Activated naive CD4-positive, alpha-beta T cell treated with anti-CD3 and anti-CD28 coated beads, Interleukin-2, amount 10 ng/mL, durations not matched to agents 7 days and 5 days (primary cell): ENCODE data around the gene CDK11A.
"Not testable (repeated sequence)": the region's sequence is repeated elsewhere in the genome, so short reads cannot be mapped to it uniquely, and the experiment has no call there.

ENCODE experiments used
- CTCF ChIA-PET: fragments of 350-600 bp; sonication (Branson Sonifier 250); formaldehyde crosslinking; loops from one replicate; lab custom pipeline; 2021; ENCODE audit warnings: antibody characterized with exemption; lab: Charles Lee
- DNase-seq: peaks from one replicate; pipeline ENCODE4 v3.0.0-alpha.2; 2020
- H3K27ac Mint-ChIP-seq: one replicate; pipeline ENCODE4 v1.8.0; 2021; ENCODE audit warnings: mild to moderate bottlenecking, moderate library complexity, mixed read lengths
- H3K27me3 Mint-ChIP-seq: one replicate; pipeline ENCODE4 v1.8.0; 2021; ENCODE audit warnings: mild to moderate bottlenecking, mixed read lengths
- H3K36me3 Mint-ChIP-seq: one replicate; pipeline ENCODE4 v1.8.0; 2021; ENCODE audit warnings: mixed read lengths
- H3K4me1 Mint-ChIP-seq: one replicate; pipeline ENCODE4 v1.8.0; 2021; ENCODE audit warnings: mixed read lengths
- H3K4me3 Mint-ChIP-seq: one replicate; pipeline ENCODE4 v1.8.0; 2021; ENCODE audit warnings: mild to moderate bottlenecking, moderate library complexity, mixed read lengths
- H3K9me3 Mint-ChIP-seq: one replicate; pipeline ENCODE4 v1.8.0; 2021; ENCODE audit warnings: mixed read lengths

The CDK11A gene

DNA sequence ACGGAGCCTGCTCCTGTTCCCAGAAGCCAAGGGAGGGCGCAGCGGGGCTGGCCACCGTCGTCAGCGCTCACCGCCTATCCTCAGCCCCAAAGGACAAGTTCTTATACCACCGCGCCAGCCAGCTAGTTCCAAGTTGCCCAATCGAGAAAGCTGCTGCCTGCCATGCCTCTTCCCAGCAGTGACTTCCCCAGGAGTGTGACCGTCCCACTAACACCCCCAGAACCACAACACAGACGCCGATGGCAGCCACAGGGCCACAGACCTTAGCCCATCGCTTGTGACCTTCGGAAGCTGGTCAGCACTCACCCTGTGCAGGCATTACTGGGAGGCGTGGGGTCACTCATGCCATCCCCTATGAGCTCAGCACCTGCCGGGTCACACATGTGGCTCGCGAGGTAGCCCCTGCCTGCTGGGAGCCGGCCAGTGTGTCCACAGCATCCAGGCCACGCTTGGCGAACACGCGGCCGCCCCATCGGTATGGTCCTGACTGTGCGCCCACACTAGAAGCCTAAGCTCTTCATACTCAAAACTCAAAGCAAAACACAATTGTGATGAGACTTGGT, 34.0 kb upstream of the CDK11A start:
- CTCF ChIA-PET, result no interaction called here
- peak overlapping the region; percentile 14 for H3K27ac Mint-ChIP-seq

DNA sequence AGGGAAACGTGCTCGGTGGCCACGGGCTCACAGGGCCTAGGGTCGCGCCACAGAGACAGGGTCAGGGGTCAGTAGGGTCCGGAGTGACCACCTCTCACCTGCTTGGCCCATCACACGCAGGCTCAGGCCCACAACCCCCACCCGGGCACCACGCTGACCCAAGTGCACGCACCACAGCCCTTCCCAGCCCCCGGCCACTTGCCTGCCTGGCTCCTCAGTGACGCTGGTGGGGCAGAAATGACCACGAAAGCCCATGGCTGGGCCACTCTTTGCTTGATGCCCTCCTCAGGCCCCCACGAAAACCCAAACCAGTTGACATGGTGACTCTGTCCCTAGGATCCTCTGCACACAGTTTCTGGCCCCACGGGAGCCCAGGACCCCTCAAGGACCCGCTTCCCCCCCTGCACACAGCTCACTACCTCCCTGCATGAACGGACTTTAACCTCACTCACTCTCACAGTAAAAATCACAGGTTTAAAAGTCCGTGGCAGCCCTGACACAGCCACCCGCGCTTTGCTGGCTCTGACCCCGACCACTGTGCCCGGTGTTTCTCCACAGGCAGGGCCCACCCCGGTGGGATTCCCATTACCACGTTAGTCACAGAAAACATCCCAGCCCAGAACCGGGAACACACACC, 33.4 kb upstream of the CDK11A start:
- Mint-ChIP-seq H3K36me3 (peaks cover 25% of the 10 kb centered on the region), H3K4me1 (no peaks in the 10 kb centered on the region), H3K27ac (peak overlapping the region; percentile 14), H3K9me3 (no peaks in the 10 kb centered on the region), H3K4me3 (no peak overlapping the region), H3K27me3 (no peaks in the 10 kb centered on the region)
- DNase-seq, result no peak
- CTCF ChIA-PET, result no interaction called here

More for the DNA sequence above, 34.0 kb upstream of the CDK11A start:
- Mint-ChIP-seq H3K36me3 (peaks cover 28% of the 10 kb centered on the region), H3K4me1 (no peaks in the 10 kb centered on the region), H3K27me3 (no peaks in the 10 kb centered on the region), H3K9me3 (no peaks in the 10 kb centered on the region), H3K4me3 (no peak overlapping the region)
- DNase-seq, result no peak

DNA sequence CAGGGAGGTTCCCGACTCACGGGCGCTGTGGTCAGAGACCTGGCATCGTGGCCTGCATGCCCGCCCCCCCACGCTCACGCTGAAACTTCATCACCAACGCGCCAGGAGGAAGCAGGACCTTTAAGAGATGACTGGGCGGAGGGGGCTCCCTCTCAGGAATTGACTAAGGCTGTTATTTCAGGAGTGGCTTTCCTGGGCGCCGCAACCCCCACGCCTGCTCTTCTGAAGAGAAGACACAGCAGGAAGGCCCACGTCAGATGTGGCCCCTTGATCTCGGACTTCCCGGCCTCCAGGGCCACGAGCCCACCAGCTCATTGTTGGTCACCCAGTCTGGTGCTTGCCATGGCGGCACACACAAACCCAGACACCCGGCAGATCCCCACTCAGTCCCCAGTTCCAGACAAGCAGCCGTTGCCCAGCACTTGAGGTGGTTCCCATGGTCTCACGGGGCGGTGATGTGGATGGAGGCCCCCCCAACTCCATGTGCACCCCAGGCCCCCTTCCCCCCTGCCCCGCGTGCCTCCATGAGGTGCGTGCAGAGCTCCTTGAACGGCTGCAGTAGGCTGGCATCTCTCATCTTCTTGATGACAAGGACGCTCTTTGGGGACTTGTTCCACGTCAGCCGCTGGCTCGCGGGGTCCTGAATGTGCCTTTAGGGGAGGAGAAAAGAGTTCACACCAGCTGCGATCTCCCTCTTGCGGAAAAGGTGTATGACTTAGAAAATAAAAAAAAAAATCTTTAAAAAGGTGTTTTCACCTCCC, 32.7 kb upstream of the CDK11A start:
- H3K36me3 Mint-ChIP-seq, result peaks cover 20% of the 10 kb centered on the region
- DNase-seq, result no peak
- no peaks in the 10 kb centered on the region for H3K4me1 Mint-ChIP-seq
- no peaks in the 10 kb centered on the region for H3K27me3 Mint-ChIP-seq
- no peak overlapping the region for H3K4me3 Mint-ChIP-seq
- H3K27ac Mint-ChIP-seq, result no peak overlapping the region
- no peaks in the 10 kb centered on the region for H3K9me3 Mint-ChIP-seq
- CTCF ChIA-PET, result no interaction called here

DNA sequence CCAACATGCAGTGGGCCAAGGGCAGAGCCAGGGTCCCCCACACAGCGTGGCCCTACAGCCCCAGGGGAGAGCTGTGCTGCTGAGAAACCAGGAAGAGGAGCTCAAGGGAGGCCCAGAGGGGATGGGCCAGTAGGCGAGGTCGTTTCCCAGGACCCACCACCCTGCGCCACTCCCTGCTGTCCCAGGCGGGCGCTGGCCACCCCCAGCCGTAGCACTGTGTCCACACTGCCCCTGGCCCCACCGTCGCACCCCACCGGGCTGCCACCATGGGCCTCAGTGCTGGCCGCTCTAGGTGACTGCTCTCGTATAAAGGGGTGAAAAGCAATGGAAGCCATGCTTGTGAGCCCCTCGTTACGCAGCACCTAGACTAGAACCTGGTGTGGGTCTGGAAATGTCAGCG, 31.7 kb upstream of the CDK11A start:
- CTCF ChIA-PET, result no interaction called here
- Mint-ChIP-seq H3K4me1 (no peaks in the 10 kb centered on the region), H3K27me3 (no peaks in the 10 kb centered on the region)

DNA sequence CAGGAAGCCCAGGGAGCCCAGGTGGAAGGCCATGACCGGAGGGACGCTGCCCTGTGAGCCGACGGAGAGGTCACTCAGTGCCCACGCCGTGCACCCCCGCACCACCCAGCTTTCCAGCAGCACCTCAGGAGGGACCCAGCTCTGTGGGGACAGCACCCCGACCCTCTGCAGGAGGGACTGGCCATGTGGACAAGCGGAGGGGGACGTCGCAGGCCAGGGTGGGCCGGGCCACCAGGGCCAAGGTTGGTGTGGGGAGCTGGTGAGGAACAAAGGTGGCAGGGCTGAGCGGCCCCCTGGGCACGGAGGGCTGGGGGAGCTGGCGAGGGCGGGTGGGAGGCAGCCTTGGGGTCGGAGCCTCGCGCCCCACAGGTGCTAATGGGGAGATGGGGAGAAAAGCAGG, 31.3 kb upstream of the CDK11A start:
- no peak for DNase-seq
- CTCF ChIA-PET, result no interaction called here
- Mint-ChIP-seq H3K4me3 (no peak overlapping the region), H3K4me1 (no peaks in the 10 kb centered on the region), H3K9me3 (no peaks in the 10 kb centered on the region), H3K36me3 (peaks cover 13% of the 10 kb centered on the region), H3K27me3 (no peaks in the 10 kb centered on the region), H3K27ac (no peak overlapping the region)

More for the DNA sequence above, 31.7 kb upstream of the CDK11A start:
- DNase-seq, result no peak
- no peaks in the 10 kb centered on the region for H3K9me3 Mint-ChIP-seq
- peaks cover 14% of the 10 kb centered on the region for H3K36me3 Mint-ChIP-seq
- H3K27ac Mint-ChIP-seq, result no peak overlapping the region
- H3K4me3 Mint-ChIP-seq, result no peak overlapping the region

DNA sequence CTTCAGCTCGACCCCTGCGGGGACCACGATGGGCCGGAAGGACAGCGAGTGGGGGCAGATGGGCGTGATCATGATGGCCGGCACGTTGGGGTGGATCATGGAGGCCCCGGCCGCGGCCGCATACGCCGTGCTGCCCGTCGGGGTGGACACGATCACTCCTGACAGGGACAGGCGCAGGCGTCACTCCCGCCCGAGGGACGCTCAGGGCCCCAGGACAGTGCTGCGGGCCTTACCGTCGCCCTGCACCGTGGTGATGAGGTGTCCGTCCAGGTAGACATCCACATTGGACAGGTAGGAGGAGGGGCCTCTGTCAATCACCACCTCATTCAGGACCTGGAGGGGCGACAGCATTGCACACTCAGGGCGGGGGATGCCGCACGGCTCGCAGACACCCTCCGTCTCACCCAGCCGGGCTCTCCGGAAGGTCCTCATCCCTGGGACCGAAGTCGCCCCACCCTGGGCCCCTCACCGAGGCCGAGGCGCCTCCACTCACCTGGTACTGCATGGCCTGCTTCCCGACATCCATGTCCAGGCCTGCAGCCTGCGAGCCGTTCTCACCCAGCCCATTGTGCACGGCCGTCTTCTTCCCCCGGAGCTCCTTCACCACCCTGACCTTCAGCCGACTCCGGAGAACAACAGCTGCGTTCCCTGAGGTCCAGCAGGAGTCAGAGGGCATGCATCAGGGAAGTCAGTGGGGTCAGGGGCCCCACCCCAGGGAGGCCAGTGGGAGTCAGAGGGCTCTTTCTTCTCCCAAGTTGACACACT, 30.1 kb upstream of the CDK11A start:
- CTCF ChIA-PET, result no interaction called here

DNA sequence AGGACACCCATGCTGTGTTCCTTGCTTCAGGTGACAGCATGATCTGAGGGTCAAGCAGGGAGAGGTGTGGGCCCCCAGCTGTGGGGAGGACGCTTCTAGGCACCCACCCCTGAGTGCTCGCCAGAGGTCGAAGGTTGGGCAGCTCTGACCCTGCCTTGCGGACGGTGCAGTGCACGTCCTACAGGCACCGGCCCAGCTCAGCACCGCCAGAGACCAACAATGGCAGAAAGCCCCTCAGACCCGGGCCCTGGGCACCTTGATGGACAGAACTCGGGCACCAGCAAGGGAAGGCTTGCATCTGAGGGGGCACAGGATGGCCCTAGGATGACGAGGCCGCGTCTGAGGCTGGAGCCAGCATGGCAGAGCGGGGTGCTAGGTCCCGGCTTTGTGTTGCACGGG, 29.4 kb upstream of the CDK11A start:
- no peaks in the 10 kb centered on the region for H3K9me3 Mint-ChIP-seq
- no peak overlapping the region for H3K4me3 Mint-ChIP-seq
- H3K4me1 Mint-ChIP-seq, result peaks cover 3% of the 10 kb centered on the region
- H3K36me3 Mint-ChIP-seq, result peaks cover 10% of the 10 kb centered on the region
- DNase-seq, result no peak
- no peaks in the 10 kb centered on the region for H3K27me3 Mint-ChIP-seq
- no peak overlapping the region for H3K27ac Mint-ChIP-seq
- CTCF ChIA-PET, result no interaction called here

More for the DNA sequence above, 30.1 kb upstream of the CDK11A start:
- no peak for DNase-seq
- Mint-ChIP-seq H3K27me3 (no peaks in the 10 kb centered on the region), H3K4me1 (peaks cover 2% of the 10 kb centered on the region), H3K27ac (peak overlapping the region; percentile 37), H3K36me3 (peaks cover 10% of the 10 kb centered on the region), H3K9me3 (no peaks in the 10 kb centered on the region), H3K4me3 (no peak overlapping the region)

DNA sequence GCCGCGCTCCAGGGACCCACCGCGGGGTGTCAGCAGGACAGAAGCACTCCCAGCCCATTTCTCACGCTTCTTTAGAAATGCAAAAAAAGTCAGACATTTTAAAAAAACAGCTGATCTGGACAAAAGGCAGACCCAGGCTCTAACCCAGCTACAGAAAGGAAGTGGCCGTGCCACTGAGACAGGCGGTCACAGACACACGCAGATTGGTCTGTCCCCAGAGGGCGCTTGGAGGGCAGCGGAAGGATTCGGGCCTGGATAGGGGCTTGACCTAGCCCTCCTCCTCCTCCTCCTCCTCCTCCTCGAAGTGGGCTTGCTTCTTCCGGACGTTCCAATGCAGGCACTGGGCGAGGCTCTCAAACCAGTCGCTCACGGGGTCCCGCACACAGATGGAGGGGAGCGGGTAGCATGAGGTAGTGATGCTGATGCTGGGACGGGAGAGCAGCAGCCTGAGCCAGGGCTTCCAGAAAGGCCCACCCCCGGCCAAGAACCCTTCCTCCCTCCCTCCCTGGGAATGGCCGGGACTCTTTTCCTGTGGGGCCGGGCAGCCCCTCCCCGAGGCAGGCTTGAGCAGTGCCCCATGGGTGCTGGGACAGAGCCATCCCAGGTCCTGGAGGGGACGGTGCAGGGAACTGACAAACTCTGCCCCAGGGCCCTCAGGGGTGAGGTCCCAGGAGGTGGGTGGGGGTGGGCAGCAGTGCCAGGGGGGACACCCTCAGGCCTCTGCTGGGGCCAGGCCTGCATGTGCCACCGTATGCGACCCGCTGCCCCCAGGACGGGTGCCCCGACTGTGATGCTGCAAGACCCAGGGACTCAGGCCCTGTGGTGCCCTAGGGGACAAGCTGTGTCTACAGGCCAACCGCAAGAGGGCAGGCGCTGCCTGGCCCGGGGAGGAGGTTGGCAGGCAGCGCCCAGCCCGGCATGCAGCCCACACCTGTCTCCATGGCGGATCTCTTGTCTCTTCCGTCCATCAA, 28.8 kb upstream of the CDK11A start:
- H3K27ac Mint-ChIP-seq, result no peak overlapping the region
- CTCF ChIA-PET, result no interaction called here
- H3K9me3 Mint-ChIP-seq, result no peaks in the 10 kb centered on the region
- H3K4me3 Mint-ChIP-seq, result no peak overlapping the region
- no peak for DNase-seq
- peaks cover 7% of the 10 kb centered on the region for H3K4me1 Mint-ChIP-seq
- no peaks in the 10 kb centered on the region for H3K27me3 Mint-ChIP-seq
- H3K36me3 Mint-ChIP-seq, result peaks cover 10% of the 10 kb centered on the region

DNA sequence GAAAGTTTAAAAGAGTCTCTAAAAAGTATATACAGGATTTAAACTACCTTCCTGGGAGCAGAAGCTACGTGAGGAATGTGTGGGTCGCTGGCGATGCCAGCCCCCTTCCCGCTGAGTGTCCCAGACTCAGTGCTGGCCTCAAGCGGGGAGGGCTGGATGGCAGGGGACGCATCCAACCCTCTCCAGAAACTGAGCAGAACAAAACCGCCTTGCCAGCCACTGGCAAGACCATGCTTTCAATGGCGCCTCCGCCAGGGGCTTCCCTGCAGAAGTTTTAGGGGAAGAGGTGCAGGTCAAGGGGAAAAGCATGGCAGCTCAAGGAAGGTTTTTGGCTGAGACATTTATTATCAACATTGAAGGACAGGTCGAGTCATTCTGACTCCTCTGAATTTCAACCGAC, 28.0 kb upstream of the CDK11A start:
- H3K4me3 Mint-ChIP-seq, result no peak overlapping the region
- CTCF ChIA-PET, result no interaction called here
- peaks cover 7% of the 10 kb centered on the region for H3K4me1 Mint-ChIP-seq
- DNase-seq, result no peak
- no peaks in the 10 kb centered on the region for H3K9me3 Mint-ChIP-seq
- H3K27ac Mint-ChIP-seq, result no peak overlapping the region
- no peaks in the 10 kb centered on the region for H3K27me3 Mint-ChIP-seq
- peaks cover 6% of the 10 kb centered on the region for H3K36me3 Mint-ChIP-seq

DNA sequence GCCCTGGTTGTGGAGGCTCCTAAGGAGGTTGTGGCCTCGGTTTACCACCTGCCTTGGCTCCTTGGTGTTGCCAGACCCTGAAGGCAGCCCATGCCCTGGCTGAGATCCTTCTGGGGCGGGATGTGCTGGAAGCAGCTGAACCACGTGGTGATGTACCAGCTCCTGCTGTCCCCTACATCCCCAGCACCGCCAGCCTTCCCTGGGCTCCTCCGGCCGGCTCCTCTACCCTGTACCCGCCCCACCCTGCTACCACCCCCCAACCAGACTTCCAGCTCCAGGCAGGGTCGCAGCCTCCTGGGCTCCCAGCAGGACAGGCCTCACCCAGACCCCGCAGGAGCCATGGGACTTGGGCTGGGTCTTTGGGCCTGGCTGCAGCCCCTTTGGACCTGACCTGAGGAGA, 25.8 kb upstream of the CDK11A start:
- H3K27me3 Mint-ChIP-seq, H3K27ac Mint-ChIP-seq, H3K4me1 Mint-ChIP-seq, H3K9me3 Mint-ChIP-seq, H3K4me3 Mint-ChIP-seq, H3K36me3 Mint-ChIP-seq, CTCF ChIA-PET, DNase-seq: not testable (repeated sequence)

DNA sequence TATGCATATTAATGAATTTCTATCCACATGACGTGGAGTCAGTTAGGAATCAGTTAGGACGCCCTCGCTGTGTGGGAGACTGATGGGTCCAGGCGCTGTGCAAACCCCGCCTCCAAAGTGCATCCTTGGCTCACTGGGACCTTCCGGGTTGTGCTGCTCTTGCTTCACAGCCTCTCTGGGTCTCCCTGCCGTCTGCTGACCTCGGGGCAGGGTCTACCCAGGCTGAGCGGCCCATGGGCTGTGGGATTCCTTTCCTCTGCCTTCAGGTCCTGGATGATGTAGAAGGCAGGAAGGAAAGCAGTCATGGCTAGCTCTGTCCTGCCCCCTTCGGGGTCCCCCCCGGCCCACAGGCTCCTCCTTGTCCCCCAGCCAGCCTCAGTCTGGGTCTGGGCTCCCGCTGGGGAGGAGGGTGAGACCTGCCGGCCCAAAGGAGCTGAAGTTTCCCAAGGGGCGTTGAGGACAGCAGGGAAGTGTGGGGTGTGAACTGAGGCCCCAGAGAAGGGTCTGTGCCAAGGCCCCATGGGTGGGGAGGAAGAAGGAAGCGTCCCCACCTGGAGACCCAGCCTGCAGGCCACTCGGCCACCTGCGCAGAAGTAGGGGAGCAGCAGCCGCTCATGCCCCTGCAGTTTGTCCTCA, 24.6 kb upstream of the CDK11A start:
- Mint-ChIP-seq H3K27ac (no peak overlapping the region), H3K9me3 (no peaks in the 10 kb centered on the region), H3K27me3 (no peaks in the 10 kb centered on the region), H3K36me3 (peaks cover 3% of the 10 kb centered on the region), H3K4me1 (peaks cover 7% of the 10 kb centered on the region), H3K4me3 (peak overlapping the region; percentile 11)
- no peak for DNase-seq
- CTCF ChIA-PET, result interaction anchor here (1.4 kb wide), 1 partner anchor 157 kb away, joined by 4 read pairs; no protein-coding TSS in a partner anchor

DNA sequence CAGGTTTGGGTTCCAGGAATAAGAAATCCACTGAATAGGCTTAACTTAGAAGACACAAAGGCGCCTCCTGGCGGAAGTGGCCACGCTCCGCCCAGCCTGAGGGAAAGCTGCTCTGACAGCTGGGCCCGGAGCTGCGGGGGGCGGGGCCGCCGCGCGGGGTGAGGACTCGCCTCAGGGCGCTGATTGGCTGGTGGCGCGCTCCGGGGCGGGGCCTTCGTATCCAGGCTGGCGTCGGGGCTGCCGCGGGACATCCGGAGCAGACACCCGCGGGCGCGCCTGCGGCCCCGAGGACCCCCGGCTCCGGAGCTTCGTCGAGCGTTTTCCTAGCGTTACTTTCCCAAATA, 22.4 kb upstream of the CDK11A start:
- H3K27me3 Mint-ChIP-seq, H3K27ac Mint-ChIP-seq, H3K36me3 Mint-ChIP-seq, DNase-seq, CTCF ChIA-PET, H3K4me1 Mint-ChIP-seq, H3K4me3 Mint-ChIP-seq, H3K9me3 Mint-ChIP-seq: not testable (repeated sequence)
